SJCRH30 (cell line): ENCODE measurements around the gene SH3PXD2B. TPM values are rescaled to one million over a fixed set of nuclear protein-coding genes. Genes with fewer than 3 reads are reported as not detected.
"Not testable (repeated sequence)": the region's sequence is repeated elsewhere in the genome, so short reads cannot be mapped to it uniquely, and the experiment has no call there.

Experiments used
- DNase-seq, 2 experiments: peaks; one replicate each; pipeline ENCODE4 v3.0.0-alpha.2; 2015 to 2020
- H3K27ac ChIP-seq: fragments of 250-450 bp; sonication (Bioruptor Pico); 2 replicates; pipeline ENCODE4 v1.5.1; 2020; ENCODE audit warnings: mild to moderate bottlenecking, moderate library complexity
- H3K27me3 ChIP-seq: fragments of 250-450 bp; sonication (Bioruptor Pico); 2 replicates; pipeline ENCODE4 v1.5.1; 2020; ENCODE audit warnings: mild to moderate bottlenecking, moderate library complexity
- H3K36me3 ChIP-seq: fragments of 250-450 bp; sonication (Bioruptor Pico); 2 replicates; pipeline ENCODE4 v1.5.1; 2020; ENCODE audit warnings: mild to moderate bottlenecking, moderate library complexity
- H3K4me1 ChIP-seq: fragments of 250-450 bp; sonication (Bioruptor Pico); 2 replicates; pipeline ENCODE4 v1.5.1; 2020; ENCODE audit warnings: mild to moderate bottlenecking, moderate library complexity
- H3K4me3 ChIP-seq: fragments of 250-450 bp; sonication (Bioruptor Pico); 2 replicates; pipeline ENCODE4 v1.5.1; 2020; ENCODE audit warnings: mild to moderate bottlenecking, moderate library complexity
- H3K9me3 ChIP-seq: fragments of 250-450 bp; sonication (Bioruptor Pico); replicated peaks from 2 replicates; pipeline ENCODE4 v1.5.1; 2020; ENCODE audit warnings: mild to moderate bottlenecking, moderate library complexity
- total RNA-seq: library from RNA; depleted of rRNA; stranded (reverse); fragments of >200 nt; shearing (Covaris generic); gene quantifications from 2 replicates; pipeline ENCODE4 v1.2.3, GENCODE V29; 2014

The SH3PXD2B gene
- total RNA-seq, 1 experiment from 2014 or later: 16.4 TPM

- DNase-seq: no peak
- Histone ChIP-seq H3K27me3 (no peaks in the 10 kb centered on the region), H3K9me3 (0 out of 2 replicates have a peak, but pooled peaks cover 6% of the 10 kb centered on the region), H3K36me3 (peaks cover 14% of the 10 kb centered on the region), H3K4me3 (no peak overlapping the region), H3K27ac (no peak overlapping the region), H3K4me1 (peaks cover 21% of the 10 kb centered on the region)
These were observed 51.7 kb downstream of the SH3PXD2B start for GRCh38 chr5:172402531-172403188.

- not testable (repeated sequence) for H3K27ac ChIP-seq, H3K27me3 ChIP-seq, H3K9me3 ChIP-seq, DNase-seq, H3K4me3 ChIP-seq
- H3K36me3 ChIP-seq: peaks cover 14% of the 10 kb centered on the region
- H3K4me1 ChIP-seq: peaks cover 21% of the 10 kb centered on the region
These were observed 52.3 kb downstream of the SH3PXD2B start for GRCh38 chr5:172402031-172402430.

GRCh38 chr5:172399826-172400225, 54.5 kb downstream of the SH3PXD2B start:
- H3K4me1 ChIP-seq: peaks cover 21% of the 10 kb centered on the region
- H3K9me3 ChIP-seq: peaks cover 10% of the 10 kb centered on the region; the same call in 1 of the 2 replicates
- H3K36me3 ChIP-seq: peaks cover 12% of the 10 kb centered on the region
- no peak overlapping the region for H3K4me3 ChIP-seq
- H3K27me3 ChIP-seq: no peaks in the 10 kb centered on the region
- DNase-seq: peak; percentile 69 to 83
- H3K27ac ChIP-seq: peak overlapping the region; percentile 54

GRCh38 chr5:172399336-172399735, 55.0 kb downstream of the SH3PXD2B start:
- Histone ChIP-seq H3K4me3 (no peak overlapping the region), H3K9me3 (peaks cover 10% of the 10 kb centered on the region; the same call in 1 of the 2 replicates), H3K36me3 (peaks cover 12% of the 10 kb centered on the region), H3K27ac (peak overlapping the region; percentile 54; the same call in 1 of the 2 replicates), H3K27me3 (no peaks in the 10 kb centered on the region), H3K4me1 (peaks cover 21% of the 10 kb centered on the region)
- peak in 1 of 2 experiments; percentile 23 for DNase-seq

- H3K4me3 ChIP-seq, DNase-seq, H3K27me3 ChIP-seq, H3K27ac ChIP-seq: not testable (repeated sequence)
- H3K36me3 ChIP-seq: peaks cover 14% of the 10 kb centered on the region
- H3K9me3 ChIP-seq: peaks cover 10% of the 10 kb centered on the region; the same call in 1 of the 2 replicates
- H3K4me1 ChIP-seq: peaks cover 21% of the 10 kb centered on the region
These were observed 55.7 kb downstream of the SH3PXD2B start for GRCh38 chr5:172398645-172399044.

- H3K4me1 ChIP-seq: peaks cover 24% of the 10 kb centered on the region
- H3K27ac ChIP-seq, H3K4me3 ChIP-seq, DNase-seq, H3K27me3 ChIP-seq: not testable (repeated sequence)
- peaks cover 10% of the 10 kb centered on the region; the same call in 1 of the 2 replicates for H3K9me3 ChIP-seq
- H3K36me3 ChIP-seq: peaks cover 14% of the 10 kb centered on the region; the same call in 1 of the 2 replicates
These were observed 57.3 kb downstream of the SH3PXD2B start for GRCh38 chr5:172396994-172397393.

- Histone ChIP-seq H3K4me1 (peaks cover 25% of the 10 kb centered on the region), H3K27me3 (no peaks in the 10 kb centered on the region), H3K4me3 (no peak overlapping the region), H3K36me3 (peaks cover 14% of the 10 kb centered on the region; the same call in 1 of the 2 replicates), H3K27ac (no peak overlapping the region), H3K9me3 (peaks cover 10% of the 10 kb centered on the region; the same call in 1 of the 2 replicates)
- DNase-seq: no peak
These were observed 58.1 kb downstream of the SH3PXD2B start for GRCh38 chr5:172396220-172396619.

GRCh38 chr5:172395483-172395882, 58.8 kb downstream of the SH3PXD2B start:
- Histone ChIP-seq H3K27ac (no peak overlapping the region), H3K36me3 (peaks cover 14% of the 10 kb centered on the region; the same call in 1 of the 2 replicates), H3K4me1 (peaks cover 22% of the 10 kb centered on the region), H3K4me3 (no peak overlapping the region), H3K27me3 (no peaks in the 10 kb centered on the region), H3K9me3 (peaks cover 10% of the 10 kb centered on the region; the same call in 1 of the 2 replicates)
- no peak for DNase-seq

GRCh38 chr5:172389578-172390112, 64.7 kb downstream of the SH3PXD2B start:
- H3K36me3 ChIP-seq: peaks cover 16% of the 10 kb centered on the region
- H3K9me3 ChIP-seq: no peaks in the 10 kb centered on the region
- H3K4me1 ChIP-seq: peaks cover 4% of the 10 kb centered on the region; the same call in 1 of the 2 replicates
- DNase-seq: no peak
- no peak overlapping the region for H3K4me3 ChIP-seq
- H3K27me3 ChIP-seq: no peaks in the 10 kb centered on the region
- H3K27ac ChIP-seq: no peak overlapping the region

GRCh38 chr5:172388246-172388733, 66.0 kb downstream of the SH3PXD2B start:
- peaks cover 7% of the 10 kb centered on the region; the same call in 1 of the 2 replicates for H3K36me3 ChIP-seq
- H3K4me3 ChIP-seq: no peak overlapping the region
- no peaks in the 10 kb centered on the region for H3K27me3 ChIP-seq
- no peak for DNase-seq
- peaks cover 4% of the 10 kb centered on the region; the same call in 1 of the 2 replicates for H3K4me1 ChIP-seq
- no peaks in the 10 kb centered on the region for H3K9me3 ChIP-seq
- no peak overlapping the region for H3K27ac ChIP-seq

- no peaks in the 10 kb centered on the region for H3K9me3 ChIP-seq
- no peak overlapping the region for H3K27ac ChIP-seq
- no peaks in the 10 kb centered on the region for H3K27me3 ChIP-seq
- H3K4me3 ChIP-seq: no peak overlapping the region
- H3K36me3 ChIP-seq: peaks cover 4% of the 10 kb centered on the region
- DNase-seq: no peak
- H3K4me1 ChIP-seq: no peaks in the 10 kb centered on the region
These were observed 68.6 kb downstream of the SH3PXD2B start for GRCh38 chr5:172385707-172386106.

- H3K27me3 ChIP-seq: no peaks in the 10 kb centered on the region
- no peak overlapping the region for H3K27ac ChIP-seq
- no peak for DNase-seq
- peaks cover 4% of the 10 kb centered on the region for H3K36me3 ChIP-seq
- no peaks in the 10 kb centered on the region for H3K4me1 ChIP-seq
- H3K4me3 ChIP-seq: no peak overlapping the region
- H3K9me3 ChIP-seq: no peaks in the 10 kb centered on the region
These were observed 69.2 kb downstream of the SH3PXD2B start for GRCh38 chr5:172385010-172385563.

- peaks cover 4% of the 10 kb centered on the region for H3K36me3 ChIP-seq
- no peaks in the 10 kb centered on the region for H3K27me3 ChIP-seq
- H3K4me1 ChIP-seq: no peaks in the 10 kb centered on the region; the same call in 1 of the 2 replicates
- H3K27ac ChIP-seq: no peak overlapping the region
- H3K9me3 ChIP-seq: no peaks in the 10 kb centered on the region
- DNase-seq: no peak
- H3K4me3 ChIP-seq: no peak overlapping the region
These were observed 71.0 kb downstream of the SH3PXD2B start for GRCh38 chr5:172383191-172383802.

- Histone ChIP-seq H3K4me3 (no peak overlapping the region), H3K9me3 (no peaks in the 10 kb centered on the region), H3K27me3 (no peaks in the 10 kb centered on the region), H3K4me1 (no peaks in the 10 kb centered on the region; the same call in 1 of the 2 replicates), H3K27ac (no peak overlapping the region), H3K36me3 (no peaks in the 10 kb centered on the region; the same call in 1 of the 2 replicates)
- DNase-seq: peak; percentile 34 to 40
These were observed 73.2 kb downstream of the SH3PXD2B start for GRCh38 chr5:172380987-172381643.
